ENCODE results near the gene GTF3C1. TPM values are rescaled to one million over a fixed set of nuclear protein-coding genes. Genes with fewer than 3 reads are reported as not detected.
"Not testable (repeated sequence)": the region's sequence is repeated elsewhere in the genome, so short reads cannot be mapped to it uniquely, and the experiment has no call there.

The GTF3C1 gene
- total RNA-seq, 1 experiment from 2014 or later = 97.5 TPM

GRCh38 chr16:27576729-27577128, 27.0 kb upstream of the GTF3C1 start:
- H3K27ac ChIP-seq (ENCODE audit: low read length) = no peak overlapping the region
- no peaks in the 10 kb centered on the region for H3K27me3 ChIP-seq (ENCODE audit: low read length)
- H3K4me2 ChIP-seq (ENCODE audit: low read length) = no peak overlapping the region
- H3K9me3 ChIP-seq (ENCODE audit: low read length) = no peaks in the 10 kb centered on the region
- BruUV-seq (replicated peaks) = no TSS peak
- POLR2A ChIA-PET (ENCODE audit: unreplicated experiment) = no interaction called here
- H4K20me1 ChIP-seq (ENCODE audit: low read length) = no peaks in the 10 kb centered on the region
- no peaks in the 10 kb centered on the region for H3K9me2 ChIP-seq (replicated peaks; ENCODE audit: low read length)
- no peaks in the 10 kb centered on the region for H3F3A ChIP-seq (ENCODE audit: low read length, unreplicated experiment)
- TF ChIP-seq EZH2 (IDR thresholded peaks at IDR 0.05; ENCODE audit: low read length, unreplicated experiment) (no peak), CTCF (conservative IDR thresholded peaks at IDR 0.05; ENCODE audit: low read depth, low read length) (no peak), EZH2phosphoT487 (IDR thresholded peaks at IDR 0.05; ENCODE audit: borderline replicate concordance, low read length) (no peak)
- H2AFZ ChIP-seq (ENCODE audit: low read length) = no peak overlapping the region
- no peaks in the 10 kb centered on the region for H3K36me3 ChIP-seq (ENCODE audit: low read depth, low read length)
- no peak for DNase-seq
- no peak overlapping the region for H3K4me3 ChIP-seq (ENCODE audit: low read length)
- intact Hi-C loops (cut with micrococcal nuclease) = no loop called here
- H3K9ac ChIP-seq (ENCODE audit: low read length) = no peak overlapping the region
- H3K79me2 ChIP-seq (ENCODE audit: low read length) = no peaks in the 10 kb centered on the region
- no peak for ATAC-seq
- CTCF ChIA-PET = no interaction called here
- H3K4me1 ChIP-seq (ENCODE audit: insufficient read depth, low read length) = peaks cover 25% of the 10 kb centered on the region

GRCh38 chr16:27572711-27573110, 23.0 kb upstream of the GTF3C1 start:
- Histone ChIP-seq H3K27me3 (ENCODE audit: low read length) (no peaks in the 10 kb centered on the region), H3K4me3 (ENCODE audit: low read length) (no peak overlapping the region), H2AFZ (ENCODE audit: low read length) (no peak overlapping the region), H3K27ac (ENCODE audit: low read length) (no peak overlapping the region), H3K36me3 (ENCODE audit: low read depth, low read length) (no peaks in the 10 kb centered on the region), H3F3A (ENCODE audit: low read length, unreplicated experiment) (peaks cover 3% of the 10 kb centered on the region), H3K9me3 (ENCODE audit: low read length) (no peaks in the 10 kb centered on the region), H3K79me2 (ENCODE audit: low read length) (peaks cover 7% of the 10 kb centered on the region; the same call in 1 of the 2 replicates), H3K4me1 (ENCODE audit: insufficient read depth, low read length) (peaks cover 17% of the 10 kb centered on the region), H4K20me1 (ENCODE audit: low read length) (no peaks in the 10 kb centered on the region), H3K4me2 (ENCODE audit: low read length) (no peak overlapping the region), H3K9me2 (replicated peaks; ENCODE audit: low read length) (no peaks in the 10 kb centered on the region), H3K9ac (ENCODE audit: low read length) (no peak overlapping the region)
- BruUV-seq (replicated peaks) = no TSS peak
- ATAC-seq (no peak), DNase-seq (no peak)
- POLR2A ChIA-PET (ENCODE audit: unreplicated experiment) = no interaction called here
- CTCF ChIA-PET = no interaction called here
- TF ChIP-seq CTCF (conservative IDR thresholded peaks at IDR 0.05; ENCODE audit: low read depth, low read length) = no peak
- no peak for TF ChIP-seq EZH2phosphoT487 (IDR thresholded peaks at IDR 0.05; ENCODE audit: borderline replicate concordance, low read length)
- TF ChIP-seq EZH2 (IDR thresholded peaks at IDR 0.05; ENCODE audit: low read length, unreplicated experiment) = no peak
- intact Hi-C loops (cut with micrococcal nuclease) = no loop called here

- ATAC-seq (no peak), DNase-seq (no peak)
- Histone ChIP-seq H4K20me1 (ENCODE audit: low read length) (no peaks in the 10 kb centered on the region), H2AFZ (ENCODE audit: low read length) (no peak overlapping the region), H3F3A (ENCODE audit: low read length, unreplicated experiment) (peaks cover 4% of the 10 kb centered on the region), H3K9ac (ENCODE audit: low read length) (no peak overlapping the region), H3K27ac (ENCODE audit: low read length) (no peak overlapping the region), H3K9me3 (ENCODE audit: low read length) (no peaks in the 10 kb centered on the region), H3K4me2 (ENCODE audit: low read length) (no peak overlapping the region), H3K4me3 (ENCODE audit: low read length) (no peak overlapping the region), H3K9me2 (replicated peaks; ENCODE audit: low read length) (no peaks in the 10 kb centered on the region), H3K79me2 (ENCODE audit: low read length) (peaks cover 8% of the 10 kb centered on the region; the same call in 1 of the 2 replicates), H3K27me3 (ENCODE audit: low read length) (no peaks in the 10 kb centered on the region), H3K36me3 (ENCODE audit: low read depth, low read length) (no peaks in the 10 kb centered on the region), H3K4me1 (ENCODE audit: insufficient read depth, low read length) (peaks cover 26% of the 10 kb centered on the region)
- ChIA-PET CTCF (no interaction called here), POLR2A (ENCODE audit: unreplicated experiment) (interaction anchor here (0.7 kb wide), 1 partner anchor 116 kb away, joined by 7 read pairs; no protein-coding TSS in a partner anchor)
- intact Hi-C loops (cut with micrococcal nuclease) = no loop called here
- BruUV-seq (replicated peaks) = no TSS peak
- TF ChIP-seq EZH2phosphoT487 (IDR thresholded peaks at IDR 0.05; ENCODE audit: borderline replicate concordance, low read length) (no peak), CTCF (conservative IDR thresholded peaks at IDR 0.05; ENCODE audit: low read depth, low read length) (no peak), EZH2 (IDR thresholded peaks at IDR 0.05; ENCODE audit: low read length, unreplicated experiment) (no peak)
Measured at GRCh38 chr16:27571433-27572326, 22.0 kb upstream of the GTF3C1 start.

GRCh38 chr16:27570986-27571385, 21.3 kb upstream of the GTF3C1 start:
- CTCF ChIA-PET, ATAC-seq: not testable (repeated sequence)
- POLR2A ChIA-PET (ENCODE audit: unreplicated experiment) = interaction anchor here (0.7 kb wide), 1 partner anchor 116 kb away, joined by 7 read pairs; no protein-coding TSS in a partner anchor

More at GRCh38 chr16:27570986-27571385, 21.3 kb upstream of the GTF3C1 start:
- H2AFZ ChIP-seq (ENCODE audit: low read length); H3K27me3 ChIP-seq (ENCODE audit: low read length); H3K4me2 ChIP-seq (ENCODE audit: low read length); H3K4me3 ChIP-seq (ENCODE audit: low read length); BruUV-seq (replicated peaks); H3K36me3 ChIP-seq (ENCODE audit: low read depth, low read length); H3K9me2 ChIP-seq (replicated peaks; ENCODE audit: low read length); DNase-seq; H4K20me1 ChIP-seq (ENCODE audit: low read length); H3K9ac ChIP-seq (ENCODE audit: low read length); intact Hi-C loops (cut with micrococcal nuclease); H3K9me3 ChIP-seq (ENCODE audit: low read length); H3K27ac ChIP-seq (ENCODE audit: low read length); H3F3A ChIP-seq (ENCODE audit: low read length, unreplicated experiment): not testable (repeated sequence)
- peaks cover 29% of the 10 kb centered on the region for H3K4me1 ChIP-seq (ENCODE audit: insufficient read depth, low read length)
- peaks cover 12% of the 10 kb centered on the region; the same call in 1 of the 2 replicates for H3K79me2 ChIP-seq (ENCODE audit: low read length)
